SK-N-MC (cell line): ENCODE results near the gene MAEL.

Experiments
- EZH2 ChIP-seq: fragments of 200-600 bp; sonication (generic); IDR thresholded peaks from one replicate; pipeline ENCODE4 v1.6.1; 2017; ENCODE audit warnings: antibody characterized with exemption
- POLR2AphosphoS5 ChIP-seq: IDR thresholded peaks from 2 replicates; pipeline ENCODE4 v1.6.1; 2012; ENCODE audit warnings: mild to moderate bottlenecking, low read depth, low read length, borderline replicate concordance

DNA sequence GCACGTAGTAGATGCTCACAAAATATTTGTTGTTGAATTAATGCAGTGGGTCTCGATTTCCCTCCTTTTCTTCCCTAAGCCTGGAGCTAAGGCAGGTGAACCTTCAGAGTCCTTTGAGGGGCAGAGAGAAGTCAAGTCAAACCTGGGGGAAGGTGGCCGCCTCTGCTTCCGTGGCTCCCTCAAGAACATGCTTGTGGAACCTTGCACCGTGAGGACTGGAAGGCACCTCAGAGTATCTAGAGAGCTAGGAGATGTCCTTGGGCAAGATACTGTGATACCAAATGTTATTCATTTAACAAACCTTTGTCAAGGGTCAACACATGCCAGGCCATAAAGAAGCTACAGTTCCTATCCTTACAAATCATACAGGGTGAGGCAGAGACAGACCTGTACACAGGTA, 62.8 kb downstream of the MAEL start:
- TF ChIP-seq POLR2AphosphoS5: no peak
- no peak for TF ChIP-seq EZH2
